Suprapubic skin (tissue), 4 donors: ENCODE measurements around the gene PHACTR1.

Source experiments
- CTCF ChIP-seq, 2 donors: fragments of 200-600 bp in 1 of 2; fragments of 450-650 bp in 1 of 2; sonication (generic) in 1 of 2; IDR thresholded peaks; one replicate each; pipeline ENCODE4 v1.5.1; 2016 to 2019; ENCODE audit warnings: antibody characterized with exemption in 2 of 2, mild to moderate bottlenecking in 1 of 2, moderate library complexity in 1 of 2
- POLR2A ChIP-seq, 2 donors: fragments of 450-650 bp; IDR thresholded peaks; one replicate each; pipeline ENCODE4 v1.6.1; 2017; ENCODE audit warnings: antibody characterized with exemption in 2 of 2, mild to moderate bottlenecking in 2 of 2, moderate library complexity in 2 of 2
- POLR2AphosphoS5 ChIP-seq, 3 donors: sonication (generic); formaldehyde crosslinking; IDR thresholded peaks; one replicate each; pipeline ENCODE4 v1.6.1; 2017; ENCODE audit warnings: antibody characterized with exemption in 3 of 3

GRCh38 chr6:12827921-12828320 lies 111.4 kb downstream of the PHACTR1 start:
- TF ChIP-seq CTCF (IDR thresholded peaks at IDR 0.05) (no peak), POLR2AphosphoS5 (IDR thresholded peaks at IDR 0.05) (no peak), POLR2A (IDR thresholded peaks at IDR 0.05) (no peak)
